Adipose tissue (tissue), 3 donors: Measurements from ENCODE around the gene PRLH. TPM values are rescaled to one million over a fixed set of nuclear protein-coding genes. Genes with fewer than 3 reads are reported as not detected.

Experiments
- H3K27ac ChIP-seq: one replicate; pipeline ENCODE4 v1.5.1; 2013; ENCODE audit warnings: low read depth, low read length
- WGBS, 3 donors: extraction: QIAGEN DNeasy Blood & Tissue Kit; methylation state at CpG; one replicate each; pipeline ENCODE4 v1.1.7; 2013; 5-methylcytosine and 5-hydroxymethylcytosine counted together
- polyA plus RNA-seq, 3 donors: library from polyadenylated mRNA; stranded (reverse); fragments of 200-250 nt; gene quantifications; one replicate each; pipeline ENCODE4 v1.2.3, GENCODE V29; 2013
- donor health status: healthy with polysubstance abuse.
- donor health status: Bipolar disorder and iron deficiency.
- donor health status: healthy.

Gene PRLH
- polyA plus RNA-seq, 3 donors: not detected

DNA sequence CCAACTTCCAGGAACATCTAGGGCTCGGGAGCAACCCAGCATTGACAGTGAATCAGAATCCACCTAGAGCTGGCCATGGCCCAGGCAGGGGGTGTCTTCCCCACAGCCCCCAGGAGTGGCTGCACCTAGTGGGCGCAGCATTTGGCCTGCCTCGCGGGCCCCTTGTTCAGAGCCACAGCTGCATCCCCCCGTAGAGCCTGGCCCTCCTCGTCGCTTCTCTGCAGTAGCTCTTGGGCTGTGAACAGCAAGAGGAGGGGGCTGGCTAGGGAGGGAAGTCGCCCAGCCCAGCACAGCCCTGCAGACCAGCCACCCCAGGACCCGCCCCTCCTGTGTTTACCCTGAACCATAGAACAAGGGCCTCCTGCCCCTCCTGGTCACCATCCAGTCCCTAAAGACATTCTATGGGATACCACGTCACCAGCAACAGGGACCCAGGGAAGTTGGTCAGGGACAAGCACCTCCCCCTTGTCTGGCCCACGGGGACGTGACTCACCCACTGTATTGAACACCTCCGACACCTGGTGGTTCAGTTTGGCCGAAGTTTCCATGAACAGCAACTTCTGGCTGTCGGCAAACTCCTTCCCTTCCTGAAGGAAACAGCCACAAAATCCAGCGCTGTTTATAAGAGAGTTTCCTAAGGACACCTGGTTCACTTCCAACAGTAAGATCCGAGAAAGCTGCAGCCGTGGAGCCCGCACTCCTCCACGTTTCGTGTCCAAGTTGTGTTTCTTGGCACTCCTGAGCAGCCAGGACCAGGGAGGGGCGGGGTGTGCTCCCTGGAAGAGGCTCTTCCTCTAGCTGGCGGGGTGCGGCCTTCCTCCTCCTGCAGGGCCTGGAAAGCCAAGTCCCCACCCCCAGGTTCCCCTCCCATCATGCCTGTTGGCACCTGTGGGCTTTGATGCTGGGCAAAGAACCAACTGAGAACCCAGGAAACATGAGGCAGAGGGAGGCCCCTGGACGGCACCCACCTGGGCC, 8.8 kb downstream of the PRLH start:
- no peak overlapping the region for H3K27ac ChIP-seq
- WGBS, 3 donors: 57 to 76% (median 67%) methylated on average over 25 of the region's 25 CpGs

GRCh38 chr2:237575869-237576862, 9.8 kb downstream of the PRLH start:
- no peak overlapping the region for H3K27ac ChIP-seq
- WGBS, 3 donors: 90 to 93% (median 93%) methylated on average over 26 to 27 of the region's 27 CpGs

GRCh38 chr2:237576974-237577373, 10.6 kb downstream of the PRLH start:
- no peak overlapping the region for H3K27ac ChIP-seq
- WGBS, 3 donors: 91 to 95% (median 95%) methylated on average over 9 of the region's 9 CpGs

DNA sequence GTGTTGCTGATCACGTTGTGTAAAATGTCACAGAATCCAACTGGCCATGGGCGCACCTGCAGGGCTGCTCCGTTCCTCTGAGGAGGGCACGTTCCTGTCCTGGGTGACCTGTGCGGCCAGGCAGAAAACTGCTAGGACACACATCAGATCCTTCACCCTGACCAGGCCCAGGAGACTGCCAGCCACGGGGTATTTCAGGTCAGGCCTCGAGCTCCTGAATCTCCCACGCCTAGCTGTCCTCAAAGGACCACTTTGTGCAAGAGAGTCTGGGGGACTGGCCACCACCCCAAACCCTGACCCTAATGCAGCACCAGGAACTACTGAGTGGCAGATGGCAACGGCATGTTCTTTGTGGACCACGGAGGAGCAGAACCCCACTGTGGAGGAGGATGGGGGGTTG, 11.1 kb downstream of the PRLH start:
- no peak overlapping the region for H3K27ac ChIP-seq
- WGBS, 3 donors: 91 to 93% (median 93%) methylated on average over 10 of the region's 10 CpGs

GRCh38 chr2:237577956-237578870, 11.8 kb downstream of the PRLH start:
- WGBS, 3 donors: 90 to 94% (median 92%) methylated on average over 26 of the region's 26 CpGs
- no peak overlapping the region for H3K27ac ChIP-seq

DNA sequence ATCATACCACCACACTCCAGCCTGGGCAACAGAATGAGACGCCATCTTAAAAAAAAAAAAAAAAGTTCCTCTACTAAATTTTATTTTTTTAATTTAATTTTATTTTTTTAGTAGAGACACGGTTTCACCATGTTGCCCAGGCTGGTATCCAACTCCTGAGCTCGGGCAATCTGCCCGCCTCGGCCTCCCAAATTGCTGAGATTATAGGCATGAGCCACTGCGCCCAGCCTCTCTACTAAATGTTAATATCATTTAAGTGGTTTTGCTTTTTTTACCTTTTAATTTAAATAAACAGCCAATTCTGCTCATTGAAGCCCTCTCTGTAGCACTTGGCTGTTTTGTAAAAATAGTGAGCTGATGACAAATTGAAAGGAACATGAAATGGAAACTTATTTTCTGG, 15.0 kb downstream of the PRLH start:
- no peak overlapping the region for H3K27ac ChIP-seq
- 82 to 85% (median 84%) methylated on average over 6 of the region's 6 CpGs for WGBS, 3 donors

- no peak overlapping the region for H3K27ac ChIP-seq
- WGBS, 3 donors: 31 to 43% (median 34%) methylated on average over 25 of the region's 25 CpGs
These were observed 15.7 kb downstream of the PRLH start for GRCh38 chr2:237581751-237582746.

GRCh38 chr2:237583385-237584295, 17.3 kb downstream of the PRLH start:
- WGBS, 3 donors: 86 to 90% (median 90%) methylated on average over 19 of the region's 19 CpGs
- no peak overlapping the region for H3K27ac ChIP-seq

- H3K27ac ChIP-seq: no peak overlapping the region
- WGBS, 3 donors: 88 to 91% (median 89%) methylated on average over 15 of the region's 15 CpGs
These were observed 19.3 kb downstream of the PRLH start for GRCh38 chr2:237585590-237586221.

DNA sequence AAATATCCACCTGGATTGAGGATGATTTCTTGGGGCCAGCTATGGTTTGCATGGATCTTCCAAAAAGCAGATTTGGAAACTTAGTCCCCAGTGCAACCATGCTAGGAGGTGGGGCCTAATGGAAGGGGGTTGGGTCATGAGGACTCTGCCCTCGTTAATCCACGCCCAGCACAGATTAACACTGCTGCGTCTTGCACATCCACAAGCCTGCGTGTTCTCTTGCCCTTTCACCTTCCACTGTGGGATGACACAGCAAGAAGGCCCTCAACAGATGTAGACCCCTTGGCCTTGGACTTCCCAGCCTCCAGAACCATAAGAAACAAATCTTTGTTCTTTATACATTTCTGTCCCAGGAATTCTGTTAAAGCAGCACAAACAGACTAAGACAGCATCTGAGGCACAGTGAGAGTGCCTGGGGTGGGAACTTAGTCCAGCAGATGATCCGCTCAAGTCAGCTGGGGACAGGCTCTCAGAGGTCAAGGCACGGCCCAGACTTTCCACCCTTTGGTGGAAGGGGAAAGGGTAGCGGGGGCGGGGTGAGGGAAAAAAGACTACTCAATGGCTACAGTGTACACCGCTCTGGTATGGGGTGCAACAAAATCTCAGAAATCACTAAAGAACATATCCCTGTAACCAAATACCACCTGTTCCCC, 21.8 kb downstream of the PRLH start:
- 82 to 94% (median 89%) methylated on average over 9 of the region's 9 CpGs for WGBS, 3 donors
- H3K27ac ChIP-seq: no peak overlapping the region

DNA sequence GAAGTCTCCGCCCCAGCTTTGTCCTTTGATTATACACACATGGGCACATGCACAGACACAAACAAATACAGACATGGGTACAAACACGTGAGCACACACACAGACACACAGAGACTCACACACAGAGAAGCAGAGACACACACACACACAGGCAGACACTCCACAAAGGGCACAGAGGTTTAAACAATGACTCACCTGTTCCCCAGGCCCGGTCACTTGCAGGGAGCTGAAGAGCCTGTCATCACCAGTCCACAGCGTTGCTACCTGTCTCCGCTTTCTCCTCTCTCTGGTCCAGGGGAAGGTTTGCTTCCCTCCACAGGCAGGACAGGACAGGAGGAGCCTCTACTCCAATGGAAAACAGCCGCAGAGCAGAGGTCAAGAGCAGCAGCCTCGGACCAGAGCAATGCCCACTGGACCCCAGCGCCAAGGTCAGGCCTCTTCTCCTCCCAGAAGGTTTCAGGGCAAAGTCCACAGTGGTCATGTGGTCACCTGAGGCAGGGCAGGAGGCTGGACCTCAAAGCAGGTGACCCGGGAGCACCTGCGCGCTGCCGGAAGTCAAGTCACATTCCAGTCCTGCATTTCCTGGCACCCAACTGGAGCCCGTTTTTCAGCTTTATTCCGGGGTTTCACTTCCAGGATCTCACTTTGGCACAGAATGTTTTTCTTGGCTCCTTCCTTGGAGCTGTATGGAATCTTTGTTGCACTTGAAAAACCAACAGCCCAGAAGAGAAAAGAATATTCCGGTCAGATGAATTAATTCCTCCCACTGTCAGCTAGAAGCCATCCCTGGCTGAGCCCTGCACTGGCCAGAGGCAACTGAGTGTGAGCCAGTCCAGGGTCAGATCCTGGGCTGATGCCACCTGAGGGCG, 24.1 kb downstream of the PRLH start, which contains the start of gene RAB17:
Gene RAB17 (minus strand): TSS at position 463 of the 869 bp plus-strand sequence. CDS start 4,580 bp downstream, outside the sequence.
- 27 to 76% (median 70%) methylated on average over 16 of the region's 16 CpGs for WGBS, 3 donors
- H3K27ac ChIP-seq: no peak within 1 kb of the TSS

DNA sequence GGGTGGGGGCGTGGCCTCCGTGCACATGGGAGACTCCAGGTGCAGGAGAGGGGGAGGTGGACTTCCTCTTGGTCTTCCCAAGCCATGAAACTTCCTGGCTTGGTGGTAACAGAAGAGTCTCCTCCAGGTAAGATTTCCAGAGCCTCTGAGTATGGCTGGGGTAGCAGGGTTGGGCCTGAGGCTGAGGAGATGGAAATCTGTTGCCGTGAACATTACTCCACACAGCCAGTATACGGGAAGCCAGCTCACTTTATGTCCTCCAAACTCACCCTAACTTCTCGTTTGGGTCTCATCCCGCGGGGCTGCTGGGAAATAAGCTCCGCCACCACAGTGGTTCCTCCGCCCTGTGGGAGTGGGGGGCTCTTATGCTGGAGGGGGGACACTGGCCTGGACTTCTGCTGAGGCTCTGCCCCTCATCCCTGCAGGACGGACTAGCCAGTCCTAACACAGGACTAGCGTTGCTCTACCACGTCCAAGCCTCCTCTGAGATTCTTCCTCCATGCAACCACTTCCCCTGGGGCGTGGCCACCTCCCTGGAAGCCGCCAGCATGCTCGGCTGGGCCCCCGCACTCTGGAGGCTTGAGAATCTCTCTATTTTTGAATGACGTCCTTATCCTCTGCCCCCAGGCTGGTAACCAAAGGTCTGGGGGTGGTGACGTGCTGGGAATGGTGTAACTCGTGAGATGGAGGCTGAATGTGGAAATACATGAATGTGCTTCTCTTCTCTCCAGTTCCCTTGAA, 24.9 kb downstream of the PRLH start:
- WGBS, 3 donors: 46 to 54% (median 50%) methylated on average over 19 of the region's 19 CpGs

GRCh38 chr2:237592425-237592980, 26.1 kb downstream of the PRLH start:
- 94 to 95% (median 95%) methylated on average over 18 of the region's 18 CpGs for WGBS, 3 donors
- no peak overlapping the region for H3K27ac ChIP-seq

More for the DNA sequence above, 24.9 kb downstream of the PRLH start:
- no peak overlapping the region for H3K27ac ChIP-seq
